HCT116 (cell line): ENCODE measurements around the gene SYCP3.

Source experiments
- EZH2 ChIP-seq: fragments of 200-600 bp; sonication (generic); IDR thresholded peaks from 2 replicates; pipeline ENCODE4 v1.6.1; 2017; ENCODE audit warnings: antibody characterized with exemption, mixed run types
- EZH2phosphoT487 ChIP-seq: fragments of 200-600 bp; IDR thresholded peaks from 2 replicates; pipeline ENCODE4 v1.6.1; 2018; ENCODE audit warnings: antibody characterized with exemption, borderline replicate concordance
- POLR2A ChIP-seq: IDR thresholded peaks from 2 replicates; pipeline ENCODE4 v1.7.0; 2011; ENCODE audit warnings: borderline replicate concordance; ENCODE audit not compliant: insufficient read depth, insufficient read length; ENCODE audit errors: extremely low read depth
- POLR2AphosphoS5 ChIP-seq: IDR thresholded peaks from 2 replicates; pipeline ENCODE4 v1.6.1; 2011; ENCODE audit warnings: mild to moderate bottlenecking, low read depth, low read length, moderate library complexity
- ZNF274 ChIP-seq: fragments of 200-500 bp; sonication (Bioruptor generic); IDR thresholded peaks from 2 replicates; pipeline ENCODE4 v1.6.1; 2014; ENCODE audit warnings: mild to moderate bottlenecking, low read depth, low read length, inconsistent platforms
- TF ChIP-seq, protein P1 (sequence below), 3 experiments: fragments of 200-600 bp in 1 of 3; sonication (generic) in 1 of 3; IDR thresholded peaks in 2 of 3; conservative IDR thresholded peaks in 1 of 3; 2 replicates each; pipeline ENCODE4 v1.5.1; 2012 to 2017; ENCODE audit warnings: low read depth in 2 of 3, low read length in 2 of 3, antibody characterized with exemption in 1 of 3, borderline replicate concordance in 1 of 3, control low read depth in 1 of 3, mild to moderate bottlenecking in 1 of 3, mixed read lengths in 1 of 3, mixed run types in 1 of 3, moderate library complexity in 1 of 3; ENCODE audit not compliant: insufficient read depth in 1 of 3
- TF ChIP-seq, protein P2 (sequence below): IDR thresholded peaks from 2 replicates; pipeline ENCODE4 v1.6.1; 2012; ENCODE audit warnings: low read depth

DNA sequence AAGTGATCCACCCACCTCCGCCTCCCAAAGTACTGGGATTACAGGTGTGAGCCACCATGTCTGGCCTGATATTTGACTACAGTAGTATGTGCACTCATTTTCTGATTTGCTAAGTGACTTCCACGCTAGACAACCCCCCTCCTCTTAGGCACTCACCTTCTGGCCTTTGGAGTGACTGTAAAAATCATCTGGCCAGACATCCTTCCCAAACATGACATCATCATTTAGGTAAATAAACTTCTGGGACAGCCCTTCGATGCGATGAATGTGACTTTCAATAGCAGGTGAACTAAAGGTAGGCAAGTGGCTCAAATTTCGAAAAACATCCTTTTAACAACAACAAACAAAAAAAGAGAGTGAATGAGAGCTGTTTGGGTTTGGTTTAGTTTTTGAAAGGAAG lies 30.6 kb upstream of the SYCP3 start:
- TF ChIP-seq POLR2A (no peak), EZH2 (no peak), ZNF274 (no peak), EZH2phosphoT487 (no peak), POLR2AphosphoS5 (no peak)
- TF ChIP-seq, protein P1, sequence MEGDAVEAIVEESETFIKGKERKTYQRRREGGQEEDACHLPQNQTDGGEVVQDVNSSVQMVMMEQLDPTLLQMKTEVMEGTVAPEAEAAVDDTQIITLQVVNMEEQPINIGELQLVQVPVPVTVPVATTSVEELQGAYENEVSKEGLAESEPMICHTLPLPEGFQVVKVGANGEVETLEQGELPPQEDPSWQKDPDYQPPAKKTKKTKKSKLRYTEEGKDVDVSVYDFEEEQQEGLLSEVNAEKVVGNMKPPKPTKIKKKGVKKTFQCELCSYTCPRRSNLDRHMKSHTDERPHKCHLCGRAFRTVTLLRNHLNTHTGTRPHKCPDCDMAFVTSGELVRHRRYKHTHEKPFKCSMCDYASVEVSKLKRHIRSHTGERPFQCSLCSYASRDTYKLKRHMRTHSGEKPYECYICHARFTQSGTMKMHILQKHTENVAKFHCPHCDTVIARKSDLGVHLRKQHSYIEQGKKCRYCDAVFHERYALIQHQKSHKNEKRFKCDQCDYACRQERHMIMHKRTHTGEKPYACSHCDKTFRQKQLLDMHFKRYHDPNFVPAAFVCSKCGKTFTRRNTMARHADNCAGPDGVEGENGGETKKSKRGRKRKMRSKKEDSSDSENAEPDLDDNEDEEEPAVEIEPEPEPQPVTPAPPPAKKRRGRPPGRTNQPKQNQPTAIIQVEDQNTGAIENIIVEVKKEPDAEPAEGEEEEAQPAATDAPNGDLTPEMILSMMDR (IDR thresholded peaks at IDR 0.05 in 2 of 3, conservative IDR thresholded peaks at IDR 0.05 in 1 of 3; ENCODE audit: borderline replicate concordance in 1 of 3, insufficient read depth in 1 of 3, low read depth in 2 of 3, low read length in 2 of 3) = no peak
- TF ChIP-seq, protein P2, sequence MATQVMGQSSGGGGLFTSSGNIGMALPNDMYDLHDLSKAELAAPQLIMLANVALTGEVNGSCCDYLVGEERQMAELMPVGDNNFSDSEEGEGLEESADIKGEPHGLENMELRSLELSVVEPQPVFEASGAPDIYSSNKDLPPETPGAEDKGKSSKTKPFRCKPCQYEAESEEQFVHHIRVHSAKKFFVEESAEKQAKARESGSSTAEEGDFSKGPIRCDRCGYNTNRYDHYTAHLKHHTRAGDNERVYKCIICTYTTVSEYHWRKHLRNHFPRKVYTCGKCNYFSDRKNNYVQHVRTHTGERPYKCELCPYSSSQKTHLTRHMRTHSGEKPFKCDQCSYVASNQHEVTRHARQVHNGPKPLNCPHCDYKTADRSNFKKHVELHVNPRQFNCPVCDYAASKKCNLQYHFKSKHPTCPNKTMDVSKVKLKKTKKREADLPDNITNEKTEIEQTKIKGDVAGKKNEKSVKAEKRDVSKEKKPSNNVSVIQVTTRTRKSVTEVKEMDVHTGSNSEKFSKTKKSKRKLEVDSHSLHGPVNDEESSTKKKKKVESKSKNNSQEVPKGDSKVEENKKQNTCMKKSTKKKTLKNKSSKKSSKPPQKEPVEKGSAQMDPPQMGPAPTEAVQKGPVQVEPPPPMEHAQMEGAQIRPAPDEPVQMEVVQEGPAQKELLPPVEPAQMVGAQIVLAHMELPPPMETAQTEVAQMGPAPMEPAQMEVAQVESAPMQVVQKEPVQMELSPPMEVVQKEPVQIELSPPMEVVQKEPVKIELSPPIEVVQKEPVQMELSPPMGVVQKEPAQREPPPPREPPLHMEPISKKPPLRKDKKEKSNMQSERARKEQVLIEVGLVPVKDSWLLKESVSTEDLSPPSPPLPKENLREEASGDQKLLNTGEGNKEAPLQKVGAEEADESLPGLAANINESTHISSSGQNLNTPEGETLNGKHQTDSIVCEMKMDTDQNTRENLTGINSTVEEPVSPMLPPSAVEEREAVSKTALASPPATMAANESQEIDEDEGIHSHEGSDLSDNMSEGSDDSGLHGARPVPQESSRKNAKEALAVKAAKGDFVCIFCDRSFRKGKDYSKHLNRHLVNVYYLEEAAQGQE = no peak
